Bronchial epithelial cell (primary cell): ENCODE data around the gene SLC5A4. TPM values are rescaled to one million over a fixed set of nuclear protein-coding genes. Genes with fewer than 3 reads are reported as not detected.
"Not testable (repeated sequence)": the region's sequence is repeated elsewhere in the genome, so short reads cannot be mapped to it uniquely, and the experiment has no call there.

ENCODE experiments used
- DNase-seq: peaks from one replicate; pipeline ENCODE4 v3.0.0-alpha.2; 2010; ENCODE audit warnings: low read depth
- FAIRE-seq: peaks from 2 replicates; lab custom pipeline; 2011; peaks lifted over from hg19 to GRCh38; lab: Jason Lieb, UNC
- H3K27me3 ChIP-seq: 2 replicates; pipeline ENCODE4 v1.5.1; 2011; ENCODE audit warnings: low read length; ENCODE audit not compliant: control insufficient read depth, insufficient read depth
- H3K36me3 ChIP-seq: 2 replicates; pipeline ENCODE4 v1.5.1; 2011; ENCODE audit warnings: low read length; ENCODE audit not compliant: control insufficient read depth, insufficient read depth
- H3K4me3 ChIP-seq: 2 replicates; pipeline ENCODE4 v1.5.1; 2011; ENCODE audit warnings: mild to moderate bottlenecking, low read depth, low read length, control low read depth
- total RNA-seq: library from RNA; depleted of rRNA; stranded (reverse); fragments of >200 nt; gene quantifications from 2 replicates; pipeline ENCODE4 v1.2.1, GENCODE V29; 2014
- TF ChIP-seq, protein P1 (sequence below): IDR thresholded peaks from 2 replicates; pipeline ENCODE4 v1.5.1; 2011; ENCODE audit warnings: mild to moderate bottlenecking, moderate library complexity, low read length, control low read depth, inconsistent platforms; ENCODE audit not compliant: insufficient read depth, severe bottlenecking

Gene SLC5A4
- total RNA-seq, 1 donor from 2014 or later = not detected

DNA sequence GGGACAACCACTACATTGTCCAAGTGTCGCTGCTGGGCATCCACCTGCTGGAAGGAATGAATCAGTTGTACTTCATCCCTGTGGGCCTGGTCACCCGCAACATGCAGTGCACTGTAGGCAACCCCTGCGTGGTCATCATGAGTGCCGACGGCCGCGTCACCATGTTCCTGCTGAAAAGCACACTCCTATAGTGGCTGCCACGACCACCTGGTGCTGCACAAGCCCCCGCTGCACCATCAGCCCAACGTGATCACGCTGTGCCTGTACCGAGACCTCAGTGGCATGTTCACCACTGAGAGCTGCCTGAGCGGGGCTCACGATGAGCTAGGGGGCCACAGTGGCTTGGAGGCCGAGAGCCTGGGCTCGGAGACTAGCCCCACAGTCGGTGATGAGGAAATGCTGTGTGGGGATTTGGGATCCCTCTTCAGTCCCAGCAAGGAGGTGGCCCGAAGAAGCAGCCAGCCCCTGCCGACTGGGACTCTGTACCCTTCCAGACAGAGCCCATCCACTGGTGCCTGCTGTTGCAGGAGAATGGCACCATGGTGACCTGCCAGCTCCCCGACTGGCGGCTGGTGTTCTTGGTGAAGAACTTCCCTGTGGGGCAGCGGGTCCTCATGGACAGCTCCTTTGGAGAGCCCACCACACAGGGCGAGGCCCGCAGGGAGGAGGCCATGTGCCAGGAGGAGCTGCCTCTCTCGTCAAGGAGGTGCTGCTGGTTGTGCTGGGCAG, 15.7 kb upstream of the SLC5A4 start:
- TF ChIP-seq, protein P1, sequence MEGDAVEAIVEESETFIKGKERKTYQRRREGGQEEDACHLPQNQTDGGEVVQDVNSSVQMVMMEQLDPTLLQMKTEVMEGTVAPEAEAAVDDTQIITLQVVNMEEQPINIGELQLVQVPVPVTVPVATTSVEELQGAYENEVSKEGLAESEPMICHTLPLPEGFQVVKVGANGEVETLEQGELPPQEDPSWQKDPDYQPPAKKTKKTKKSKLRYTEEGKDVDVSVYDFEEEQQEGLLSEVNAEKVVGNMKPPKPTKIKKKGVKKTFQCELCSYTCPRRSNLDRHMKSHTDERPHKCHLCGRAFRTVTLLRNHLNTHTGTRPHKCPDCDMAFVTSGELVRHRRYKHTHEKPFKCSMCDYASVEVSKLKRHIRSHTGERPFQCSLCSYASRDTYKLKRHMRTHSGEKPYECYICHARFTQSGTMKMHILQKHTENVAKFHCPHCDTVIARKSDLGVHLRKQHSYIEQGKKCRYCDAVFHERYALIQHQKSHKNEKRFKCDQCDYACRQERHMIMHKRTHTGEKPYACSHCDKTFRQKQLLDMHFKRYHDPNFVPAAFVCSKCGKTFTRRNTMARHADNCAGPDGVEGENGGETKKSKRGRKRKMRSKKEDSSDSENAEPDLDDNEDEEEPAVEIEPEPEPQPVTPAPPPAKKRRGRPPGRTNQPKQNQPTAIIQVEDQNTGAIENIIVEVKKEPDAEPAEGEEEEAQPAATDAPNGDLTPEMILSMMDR = no peak
- FAIRE-seq (no peak), DNase-seq (no peak)
- Histone ChIP-seq H3K4me3 (no peak overlapping the region), H3K27me3 (no peaks in the 10 kb centered on the region), H3K36me3 (no peaks in the 10 kb centered on the region)

DNA sequence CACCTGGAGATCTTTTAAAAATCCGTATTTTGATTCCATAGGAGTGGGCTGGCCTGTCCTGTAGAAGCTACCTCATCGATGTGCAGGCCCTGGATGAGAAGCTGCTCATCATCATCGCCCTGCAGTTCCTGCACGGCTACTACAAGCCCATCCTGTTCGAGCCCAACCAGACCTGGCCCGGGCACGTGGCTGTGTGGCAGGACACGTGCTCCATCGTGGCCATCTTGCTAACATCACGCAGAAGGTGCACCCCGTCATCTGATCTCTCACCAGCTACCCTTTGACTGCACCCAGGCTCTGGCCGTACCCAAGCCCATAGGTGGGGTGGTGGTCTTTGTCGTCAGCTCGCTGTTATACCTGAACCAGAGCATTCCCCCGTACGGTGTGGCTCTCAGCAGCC, 14.2 kb upstream of the SLC5A4 start:
- H3K36me3 ChIP-seq = no peaks in the 10 kb centered on the region
- TF ChIP-seq, protein P1 = no peak
- FAIRE-seq (no peak), DNase-seq (no peak)
- no peaks in the 10 kb centered on the region for H3K27me3 ChIP-seq
- H3K4me3 ChIP-seq = no peak overlapping the region

DNA sequence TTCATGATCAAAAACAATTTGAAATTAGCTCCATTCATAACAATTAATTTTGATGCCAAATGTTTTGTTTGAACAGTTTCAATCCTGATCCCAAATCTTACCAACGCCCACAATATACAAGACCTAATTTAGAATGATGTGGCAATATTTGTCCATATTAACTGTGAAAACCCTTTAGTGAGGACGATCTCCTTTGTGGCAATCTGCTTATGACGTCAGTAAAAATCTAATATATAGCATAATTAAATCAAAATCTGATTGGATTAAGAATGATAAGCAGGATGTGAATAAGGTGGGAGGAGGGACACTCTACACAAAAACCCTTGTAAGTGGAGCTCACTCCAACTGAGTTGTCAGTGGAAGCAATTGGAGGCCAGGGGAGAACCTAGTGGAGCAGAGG, 11.9 kb upstream of the SLC5A4 start:
- DNase-seq (no peak), FAIRE-seq (no peak)
- no peaks in the 10 kb centered on the region for H3K36me3 ChIP-seq
- H3K4me3 ChIP-seq = no peak overlapping the region
- TF ChIP-seq, protein P1 = no peak
- H3K27me3 ChIP-seq = no peaks in the 10 kb centered on the region

DNA sequence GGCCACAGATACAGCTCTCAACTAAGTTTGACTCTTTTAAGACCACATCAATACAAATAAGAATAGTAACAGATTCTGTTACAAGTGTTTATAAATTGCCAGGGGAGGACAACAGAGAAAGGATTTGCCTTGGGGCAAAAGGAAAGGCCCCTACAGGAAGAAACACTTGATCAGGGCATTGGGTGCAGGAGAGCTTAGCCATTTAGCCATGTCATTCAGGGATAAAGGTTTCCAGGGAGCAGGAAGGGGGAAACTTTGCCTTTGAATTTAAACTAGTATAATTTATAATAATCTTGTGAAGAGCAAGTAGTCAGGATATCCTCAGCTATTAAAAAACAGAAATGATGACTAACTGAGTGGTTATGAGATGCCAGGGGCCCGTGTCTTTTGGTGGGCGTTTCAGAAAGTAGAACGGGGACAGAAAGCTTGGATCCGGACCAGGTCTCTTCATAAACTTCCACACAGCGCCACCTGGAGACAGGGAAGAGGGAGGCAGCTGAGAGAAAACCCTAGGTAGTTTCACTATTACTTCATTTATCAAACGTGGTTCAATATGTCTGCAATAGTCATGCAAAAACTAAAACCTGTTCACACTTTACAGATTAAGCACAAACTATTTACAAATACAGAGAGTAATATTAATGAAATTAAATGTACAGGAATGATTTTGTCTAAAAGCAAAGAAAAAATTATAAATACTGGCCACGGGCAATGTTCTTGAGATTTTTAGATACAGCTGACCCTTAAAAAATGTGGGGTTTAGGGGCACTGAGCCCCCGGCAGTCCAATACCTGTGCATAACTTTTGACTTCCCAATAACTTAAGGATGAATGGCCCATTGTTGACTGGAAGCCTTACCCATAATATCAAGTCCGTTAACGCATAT, 11.0 kb upstream of the SLC5A4 start:
- TF ChIP-seq, protein P1 = peak; percentile 85
- Histone ChIP-seq H3K36me3 (no peaks in the 10 kb centered on the region), H3K4me3 (no peak overlapping the region), H3K27me3 (no peaks in the 10 kb centered on the region)
- FAIRE-seq = no peak
- DNase-seq = peak; percentile 43

DNA sequence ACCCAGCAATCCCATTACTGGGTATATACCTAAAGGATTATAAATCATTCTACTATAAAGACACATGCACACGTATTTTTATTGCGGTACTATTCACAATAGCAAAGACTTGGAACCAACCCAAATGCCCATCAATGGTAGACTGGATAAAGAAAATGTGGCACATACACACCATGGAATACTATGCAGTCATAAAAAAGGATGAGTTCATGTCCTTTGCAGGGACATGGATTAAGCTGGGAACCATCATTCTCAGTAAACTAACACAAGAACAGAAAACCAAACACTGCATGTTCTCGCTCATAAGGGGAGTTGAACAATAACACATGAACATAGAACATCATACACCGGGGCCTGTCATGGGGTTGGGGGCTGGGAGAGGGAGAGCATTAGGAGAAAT, 8.5 kb upstream of the SLC5A4 start:
- not testable (repeated sequence) for DNase-seq, H3K36me3 ChIP-seq, FAIRE-seq, H3K4me3 ChIP-seq, H3K27me3 ChIP-seq

DNA sequence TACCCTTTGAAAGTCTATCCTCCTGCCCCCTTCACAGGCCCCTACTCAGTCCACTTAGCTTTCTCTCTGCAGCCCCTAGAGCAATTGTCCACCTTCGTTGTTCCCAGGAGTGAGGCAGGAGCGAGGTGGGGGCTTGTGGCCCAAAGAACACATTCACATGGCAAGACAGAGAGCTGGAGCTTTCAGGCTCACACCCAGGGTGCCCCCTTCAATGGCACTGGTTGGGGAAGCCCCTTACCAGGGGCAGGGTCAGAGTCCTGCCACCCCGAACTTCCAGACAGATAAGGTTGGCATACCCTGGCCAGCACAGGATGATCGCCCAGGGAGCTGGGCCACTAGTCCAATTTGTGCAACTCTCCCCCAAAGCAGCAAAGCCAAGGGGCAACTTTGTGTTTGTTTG, 6.2 kb upstream of the SLC5A4 start:
- Histone ChIP-seq H3K27me3 (no peaks in the 10 kb centered on the region), H3K36me3 (no peaks in the 10 kb centered on the region), H3K4me3 (no peak overlapping the region)
- DNase-seq (no peak), FAIRE-seq (no peak)
- TF ChIP-seq, protein P1 = no peak
